HG03060 (cell line): ENCODE data around the gene GTPBP3.

ENCODE experiments used
- ATAC-seq: cut with Tn5 transposase; IDR thresholded peaks from one replicate; pipeline ENCODE4 v1.9.1; 2021; ENCODE audit warnings: low read depth, moderate number of reproducible peaks; ENCODE audit not compliant: unreplicated experiment

Gene GTPBP3

GRCh38 chr19:17380426-17381138 lies 43.2 kb downstream of the GTPBP3 start:
- ATAC-seq, result no peak

GRCh38 chr19:17385878-17386611 lies 48.7 kb downstream of the GTPBP3 start:
- ATAC-seq, result no peak

GRCh38 chr19:17389288-17389687 lies 51.9 kb downstream of the GTPBP3 start:
- no peak for ATAC-seq

- ATAC-seq, result no peak
These were observed 52.8 kb downstream of the GTPBP3 start for GRCh38 chr19:17389957-17390664.

GRCh38 chr19:17390665-17391370 lies 53.5 kb downstream of the GTPBP3 start:
- no peak for ATAC-seq

GRCh38 chr19:17391371-17392151 lies 54.2 kb downstream of the GTPBP3 start:
- ATAC-seq, result no peak
